Activated T-cell treated with anti-CD3 and anti-CD28 coated beads, Interleukin-2, amount 50 U/mL, for 72 hours (primary cell): Measurements from ENCODE around the gene DMXL1. TPM values are rescaled to one million over a fixed set of nuclear protein-coding genes. Genes with fewer than 3 reads are reported as not detected.
"Not testable (repeated sequence)": the region's sequence is repeated elsewhere in the genome, so short reads cannot be mapped to it uniquely, and the experiment has no call there.

Experiments used
- ATAC-seq, 2 donors: fragments of 150-1000 bp; cut with Tn5 transposase; replicated peaks in 1 of 2; 2 replicates each; pipeline ENCODE4 v1.10.0; 2021; ENCODE audit warnings: moderate library complexity in 2 of 2, mild to moderate bottlenecking in 1 of 2
- DNase-seq, 2 donors: peaks; one replicate each; pipeline ENCODE4 v3.0.0; 2021 to 2022; ENCODE audit warnings: mixed read lengths in 1 of 2
- H3K27ac Mint-ChIP-seq: one replicate; pipeline ENCODE4 v1.8.0; 2022; ENCODE audit warnings: mild to moderate bottlenecking, moderate library complexity, mixed read lengths
- H3K27me3 Mint-ChIP-seq: one replicate; pipeline ENCODE4 v1.8.0; 2022; ENCODE audit warnings: low read depth, mixed read lengths
- H3K36me3 Mint-ChIP-seq, 2 donors: one replicate each; pipeline ENCODE4 v1.8.0; 2022; ENCODE audit warnings: mixed read lengths in 2 of 2, mild to moderate bottlenecking in 1 of 2; ENCODE audit not compliant: insufficient read depth in 2 of 2
- H3K4me1 Mint-ChIP-seq: one replicate; pipeline ENCODE4 v1.8.0; 2022; ENCODE audit warnings: low read depth, mixed read lengths
- H3K4me3 Mint-ChIP-seq, 2 donors: one replicate each; pipeline ENCODE4 v1.8.0; 2022; ENCODE audit warnings: mild to moderate bottlenecking in 2 of 2, mixed read lengths in 2 of 2, moderate library complexity in 2 of 2
- H3K9me3 Mint-ChIP-seq, 2 donors: one replicate each; pipeline ENCODE4 v1.8.0; 2022; ENCODE audit warnings: mixed read lengths in 2 of 2
- total RNA-seq, 2 donors: library from RNA; stranded (reverse); gene quantifications; one replicate each; pipeline ENCODE4 v1.2.3, GENCODE V29; 2022

Gene DMXL1
- total RNA-seq, 2 donors from 2014 or later, result 34.8 to 43.6 TPM

DNA sequence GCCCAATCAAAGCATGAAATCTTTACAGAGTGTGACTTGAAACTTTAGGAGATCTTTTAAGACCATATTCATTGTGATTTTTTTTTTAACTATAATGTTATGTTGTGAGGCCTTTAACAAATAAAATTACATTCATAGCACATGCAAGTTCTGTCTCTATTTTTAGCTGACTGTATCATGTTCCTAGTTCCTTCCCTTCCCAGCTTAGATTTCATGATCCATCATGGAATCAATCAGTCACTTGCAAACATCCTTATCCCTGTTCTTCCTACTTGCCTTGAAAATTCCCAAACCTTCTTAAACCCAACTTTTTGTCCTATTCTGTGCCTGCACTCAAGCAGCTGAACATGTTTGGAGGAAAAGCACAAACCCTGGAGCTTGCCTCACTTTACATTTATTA, 141.8 kb downstream of the DMXL1 start:
- no peak overlapping the region for H3K27ac Mint-ChIP-seq
- no peaks in the 10 kb centered on the region for H3K4me1 Mint-ChIP-seq
- ATAC-seq, result no peak
- no peaks in the 10 kb centered on the region for H3K27me3 Mint-ChIP-seq
- no peak for DNase-seq
- no peak overlapping the region for H3K4me3 Mint-ChIP-seq
- H3K36me3 Mint-ChIP-seq, result peaks cover 2 to 5% of the 10 kb centered on the region in 2 donors
- no peaks in the 10 kb centered on the region for H3K9me3 Mint-ChIP-seq

- Mint-ChIP-seq H3K4me3 (no peak overlapping the region), H3K36me3 (peaks cover 3 to 5% of the 10 kb centered on the region in 2 donors), H3K9me3 (no peaks in the 10 kb centered on the region), H3K27me3 (no peaks in the 10 kb centered on the region), H3K4me1 (no peaks in the 10 kb centered on the region), H3K27ac (no peak overlapping the region)
- ATAC-seq (no peak), DNase-seq (no peak)
These were observed 146.3 kb downstream of the DMXL1 start for GRCh38 chr5:119217183-119217582.

DNA sequence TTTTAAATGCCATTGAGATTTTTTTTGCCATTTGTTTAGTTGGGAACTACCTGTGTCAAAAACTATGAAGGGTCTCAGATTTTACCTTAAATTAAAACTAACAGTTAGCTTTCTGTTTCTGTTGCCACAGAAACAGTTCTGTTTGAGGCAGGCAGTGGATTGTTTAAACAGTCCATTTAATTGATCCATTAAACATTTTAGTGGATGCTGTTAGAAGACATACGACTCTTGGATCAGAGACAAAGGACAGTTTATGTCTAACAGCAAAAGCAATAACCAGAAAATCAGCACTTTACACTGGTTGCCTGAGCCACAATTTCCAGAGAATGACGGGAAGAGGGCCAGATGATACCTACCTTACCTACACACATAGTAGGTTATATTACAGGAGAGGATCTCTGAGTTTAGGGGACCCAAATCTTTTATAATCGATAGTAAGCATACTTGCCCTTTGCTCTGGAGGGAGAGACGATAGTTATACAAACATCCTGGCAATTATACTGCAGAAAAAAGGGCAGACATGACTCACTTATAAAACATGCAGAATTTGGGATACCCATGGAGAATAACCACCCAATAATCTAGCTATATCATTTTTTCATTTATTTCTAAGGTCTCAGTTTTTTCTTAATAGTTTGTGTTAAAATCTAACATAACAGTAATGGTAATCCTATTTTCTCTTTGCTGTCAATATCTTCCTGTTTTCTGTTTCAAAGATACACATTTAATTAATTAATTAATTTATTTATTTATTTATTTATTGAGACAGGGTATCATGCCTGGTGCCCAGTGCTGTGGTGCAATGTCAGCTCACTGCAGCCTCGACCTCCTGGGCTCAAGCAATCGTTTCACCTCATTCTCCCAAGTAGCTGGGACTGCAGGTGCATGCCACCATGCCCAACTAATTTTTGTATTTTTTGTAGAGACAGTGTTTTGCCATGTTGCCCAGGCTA, 148.2 kb downstream of the DMXL1 start:
- ATAC-seq, result no peak
- Mint-ChIP-seq H3K36me3 (peaks cover 1 to 7% of the 10 kb centered on the region in 2 donors), H3K4me3 (no peak overlapping the region), H3K9me3 (no peaks in the 10 kb centered on the region), H3K27ac (no peak overlapping the region), H3K4me1 (no peaks in the 10 kb centered on the region), H3K27me3 (no peaks in the 10 kb centered on the region)
- no peak for DNase-seq

DNA sequence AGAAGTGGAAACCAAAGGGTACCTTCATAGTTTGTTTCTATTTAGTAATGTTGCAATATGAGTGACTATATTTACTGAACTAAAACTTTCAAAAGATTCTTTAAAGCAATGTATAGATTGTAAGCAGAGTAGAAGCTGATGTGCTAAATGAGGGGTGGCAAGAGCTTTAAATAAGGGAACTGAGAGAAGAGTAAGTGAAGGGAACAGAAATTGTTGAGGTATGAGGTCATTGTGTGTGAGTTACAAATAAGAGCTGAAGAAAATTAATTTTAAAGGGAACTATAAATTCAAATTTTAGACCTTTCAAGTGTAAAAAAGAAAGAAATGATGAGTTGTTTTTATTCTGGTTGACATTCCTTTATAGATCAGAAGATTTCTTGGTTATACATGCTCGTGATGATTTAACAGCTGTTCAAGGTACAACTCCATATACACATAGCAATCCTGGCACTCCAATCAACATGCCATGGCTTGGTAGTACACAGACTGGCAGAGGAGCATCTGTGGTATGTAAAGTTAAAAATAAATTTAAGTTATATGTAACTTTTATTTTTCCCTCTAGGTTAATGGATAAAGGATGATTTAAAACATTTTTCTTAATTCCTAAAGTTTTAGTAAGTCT, 149.8 kb downstream of the DMXL1 start:
- no peak overlapping the region for H3K27ac Mint-ChIP-seq
- H3K36me3 Mint-ChIP-seq, result peaks cover 1 to 3% of the 10 kb centered on the region in 2 donors
- H3K4me3 Mint-ChIP-seq, result no peak overlapping the region
- DNase-seq, result no peak
- no peak for ATAC-seq
- H3K27me3 Mint-ChIP-seq, result no peaks in the 10 kb centered on the region
- H3K9me3 Mint-ChIP-seq, result no peaks in the 10 kb centered on the region
- no peaks in the 10 kb centered on the region for H3K4me1 Mint-ChIP-seq

- Mint-ChIP-seq H3K9me3 (no peaks in the 10 kb centered on the region), H3K27ac (no peak overlapping the region), H3K27me3 (no peaks in the 10 kb centered on the region), H3K4me3 (no peak overlapping the region), H3K36me3 (peaks cover 1 to 3% of the 10 kb centered on the region in 2 donors), H3K4me1 (no peaks in the 10 kb centered on the region)
- DNase-seq (no peak), ATAC-seq (no peak)
These were observed 150.4 kb downstream of the DMXL1 start for GRCh38 chr5:119221330-119221729.

GRCh38 chr5:119229950-119230349, 159.1 kb downstream of the DMXL1 start:
- peaks cover 0 to 5% of the 10 kb centered on the region in 2 donors for H3K36me3 Mint-ChIP-seq
- no peak overlapping the region for H3K27ac Mint-ChIP-seq
- peaks cover 9% of the 10 kb centered on the region for H3K4me1 Mint-ChIP-seq
- H3K9me3 Mint-ChIP-seq, result no peaks in the 10 kb centered on the region
- no peak overlapping the region for H3K4me3 Mint-ChIP-seq
- ATAC-seq (no peak), DNase-seq (no peak)
- no peaks in the 10 kb centered on the region for H3K27me3 Mint-ChIP-seq

GRCh38 chr5:119238265-119239118, 167.6 kb downstream of the DMXL1 start:
- peak; percentile 61 to 64 for ATAC-seq
- H3K27ac Mint-ChIP-seq, result peak overlapping the region; percentile 8
- no peaks in the 10 kb centered on the region for H3K9me3 Mint-ChIP-seq
- no peak for DNase-seq
- peaks cover 29% of the 10 kb centered on the region for H3K4me1 Mint-ChIP-seq
- peaks cover 0 to 9% of the 10 kb centered on the region in 2 donors for H3K36me3 Mint-ChIP-seq
- no peaks in the 10 kb centered on the region for H3K27me3 Mint-ChIP-seq
- peak overlapping the region; percentile 39 to 68 for H3K4me3 Mint-ChIP-seq

- Mint-ChIP-seq H3K36me3 (peaks cover 0 to 13% of the 10 kb centered on the region in 2 donors), H3K27ac (no peak overlapping the region)
- peak in 1 of 2 donors; percentile 17 for ATAC-seq
These were observed 168.2 kb downstream of the DMXL1 start for GRCh38 chr5:119239119-119239417.

GRCh38 chr5:119239826-119240225, 168.9 kb downstream of the DMXL1 start:
- H3K9me3 Mint-ChIP-seq, H3K36me3 Mint-ChIP-seq, H3K4me3 Mint-ChIP-seq, DNase-seq, H3K27me3 Mint-ChIP-seq, H3K27ac Mint-ChIP-seq, ATAC-seq: not testable (repeated sequence)
- H3K4me1 Mint-ChIP-seq, result peaks cover 25% of the 10 kb centered on the region

More at GRCh38 chr5:119239119-119239417, 168.2 kb downstream of the DMXL1 start:
- H3K9me3 Mint-ChIP-seq, result no peaks in the 10 kb centered on the region
- no peaks in the 10 kb centered on the region for H3K27me3 Mint-ChIP-seq
- peaks cover 33% of the 10 kb centered on the region for H3K4me1 Mint-ChIP-seq
- H3K4me3 Mint-ChIP-seq, result peak overlapping the region; percentile 39 to 53
- no peak for DNase-seq

GRCh38 chr5:119243888-119244287, 173.0 kb downstream of the DMXL1 start:
- no peak overlapping the region for H3K27ac Mint-ChIP-seq
- DNase-seq, result no peak
- H3K36me3 Mint-ChIP-seq, result peaks cover 0 to 8% of the 10 kb centered on the region in 2 donors
- ATAC-seq, result no peak
- H3K4me1 Mint-ChIP-seq, result peaks cover 9% of the 10 kb centered on the region
- H3K27me3 Mint-ChIP-seq, result no peaks in the 10 kb centered on the region
- H3K9me3 Mint-ChIP-seq, result no peaks in the 10 kb centered on the region
- no peak overlapping the region for H3K4me3 Mint-ChIP-seq

- peaks cover 6% of the 10 kb centered on the region for H3K4me1 Mint-ChIP-seq
- no peaks in the 10 kb centered on the region for H3K27me3 Mint-ChIP-seq
- peaks cover 10 to 22% of the 10 kb centered on the region in 2 donors for H3K36me3 Mint-ChIP-seq
- H3K4me3 Mint-ChIP-seq, result no peak overlapping the region
- H3K9me3 Mint-ChIP-seq, result peaks cover 6 to 9% of the 10 kb centered on the region in 2 donors
- DNase-seq (no peak), ATAC-seq (peak in 1 of 2 donors; percentile 21)
- H3K27ac Mint-ChIP-seq, result no peak overlapping the region
These were observed 180.3 kb downstream of the DMXL1 start for GRCh38 chr5:119250946-119251901.
